Transverse colon (tissue), 3 donors: ENCODE measurements around the gene CES3.

ENCODE experiments used
- CTCF ChIP-seq, 5 experiments: fragments of 200-600 bp in 3 of 5; fragments of 450-650 bp in 2 of 5; sonication (generic) in 3 of 5; IDR thresholded peaks; 1 replicate in 2 of 5; 2 replicates in 3 of 5; pipeline ENCODE4 v1.5.1; 2016 to 2017; ENCODE audit warnings: antibody characterized with exemption in 5 of 5, inconsistent platforms in 3 of 5, mild to moderate bottlenecking in 2 of 5, moderate library complexity in 1 of 5
- POLR2A ChIP-seq: fragments of 450-650 bp; IDR thresholded peaks from one replicate; pipeline ENCODE4 v1.6.1; 2016; ENCODE audit warnings: antibody characterized with exemption, mild to moderate bottlenecking, moderate library complexity

- no peak for TF ChIP-seq POLR2A
- TF ChIP-seq CTCF (IDR thresholded peaks at IDR 0.05) = no peak
Observed at GRCh38 chr16:66972983-66973382, 11.9 kb downstream of the CES3 start.
